Measurements from ENCODE around the gene KRT6B.

The KRT6B gene

DNA sequence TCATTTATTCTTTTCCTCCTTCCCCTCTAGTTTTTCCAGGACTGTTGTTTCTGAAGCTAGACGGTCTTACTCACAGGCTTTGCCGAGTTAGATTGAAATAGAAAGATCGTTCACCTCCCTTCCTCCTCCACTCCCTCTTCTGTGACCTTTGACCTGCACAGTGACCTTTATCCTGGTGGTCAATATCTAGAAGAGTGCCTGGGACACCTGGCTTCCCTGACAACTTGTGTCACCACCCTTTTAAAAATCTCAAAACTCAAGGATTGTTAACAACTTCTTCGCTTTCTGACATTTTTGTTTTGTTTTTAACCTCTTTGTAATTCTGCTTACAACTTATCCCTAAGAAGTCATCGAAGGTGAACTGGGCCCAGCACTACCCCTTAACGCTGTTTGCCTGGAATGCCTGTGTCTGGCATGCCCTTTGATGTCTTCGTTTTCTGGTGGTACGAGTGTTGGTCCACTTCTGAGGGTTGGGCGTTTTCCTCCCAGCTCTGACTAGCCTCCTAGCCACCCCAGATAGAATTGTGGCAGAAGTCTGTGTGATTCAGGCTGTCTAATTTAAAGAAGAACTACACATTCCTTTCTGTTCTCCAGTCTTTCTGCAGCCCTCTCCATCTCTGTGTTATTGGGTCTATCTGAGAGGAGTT, 15.0 kb downstream of the KRT6B start:
- in situ Hi-C loops (cut with MboI; ENCODE audit: low sequenced_read_pairs): no loop called here

DNA sequence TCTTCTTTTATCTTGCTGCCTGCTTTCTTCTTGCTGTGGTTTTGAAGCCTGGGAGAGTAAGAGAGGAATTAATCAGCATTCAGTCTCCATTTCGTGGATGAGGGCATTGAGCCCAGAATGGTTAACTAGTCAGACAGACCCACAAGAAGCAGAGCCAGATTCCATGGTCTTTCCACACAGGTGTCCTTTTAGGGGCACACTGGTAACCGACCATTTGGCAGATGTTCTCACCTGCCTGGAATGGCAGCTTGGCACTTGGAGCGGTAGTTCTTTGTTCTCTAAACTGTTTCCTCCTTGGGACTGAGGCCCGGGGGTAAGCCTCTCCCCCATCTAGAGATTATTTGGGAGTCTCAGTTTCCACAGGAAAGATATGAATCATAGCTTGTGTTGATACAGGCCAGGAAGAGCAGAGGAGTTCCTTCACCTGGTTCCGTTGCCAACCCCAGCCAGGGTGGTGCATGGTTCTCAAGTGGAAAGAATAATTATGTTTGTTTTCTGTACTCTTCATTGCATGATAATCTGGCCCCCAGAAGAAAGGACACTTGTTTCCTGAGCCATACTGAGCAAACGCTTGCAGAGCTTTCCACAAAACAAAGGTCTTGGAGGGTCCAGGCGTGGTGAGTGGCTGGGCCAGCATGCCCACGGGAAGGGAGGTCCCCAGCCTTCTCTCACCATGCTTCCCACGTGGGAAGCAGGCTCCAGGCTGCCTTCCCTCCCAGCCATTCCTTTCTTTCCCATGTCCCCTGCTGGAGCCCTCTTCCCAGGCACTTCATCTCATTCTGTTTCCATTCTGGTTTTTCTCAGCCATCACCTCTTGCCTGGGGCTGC, 15.7 kb downstream of the KRT6B start:
- in situ Hi-C loops (cut with MboI; ENCODE audit: low sequenced_read_pairs): no loop called here

DNA sequence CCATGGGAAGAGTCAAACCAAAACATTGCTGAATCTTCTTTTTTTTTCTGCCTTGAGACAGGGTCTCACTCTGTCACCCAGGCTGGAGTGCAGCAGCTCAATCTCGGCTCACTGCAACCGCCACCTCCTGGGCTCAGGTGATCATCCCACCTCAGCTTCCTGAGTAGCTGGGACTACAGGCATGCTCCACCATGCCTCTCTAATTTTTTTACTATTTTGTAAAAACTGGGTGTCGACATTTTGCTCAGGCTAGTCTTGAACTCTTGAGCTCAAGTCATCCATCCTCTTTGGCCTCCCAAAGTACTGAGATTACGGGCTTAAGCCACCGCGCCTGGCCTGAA, 16.3 kb downstream of the KRT6B start:
- in situ Hi-C loops (cut with MboI; ENCODE audit: low sequenced_read_pairs): no loop called here

DNA sequence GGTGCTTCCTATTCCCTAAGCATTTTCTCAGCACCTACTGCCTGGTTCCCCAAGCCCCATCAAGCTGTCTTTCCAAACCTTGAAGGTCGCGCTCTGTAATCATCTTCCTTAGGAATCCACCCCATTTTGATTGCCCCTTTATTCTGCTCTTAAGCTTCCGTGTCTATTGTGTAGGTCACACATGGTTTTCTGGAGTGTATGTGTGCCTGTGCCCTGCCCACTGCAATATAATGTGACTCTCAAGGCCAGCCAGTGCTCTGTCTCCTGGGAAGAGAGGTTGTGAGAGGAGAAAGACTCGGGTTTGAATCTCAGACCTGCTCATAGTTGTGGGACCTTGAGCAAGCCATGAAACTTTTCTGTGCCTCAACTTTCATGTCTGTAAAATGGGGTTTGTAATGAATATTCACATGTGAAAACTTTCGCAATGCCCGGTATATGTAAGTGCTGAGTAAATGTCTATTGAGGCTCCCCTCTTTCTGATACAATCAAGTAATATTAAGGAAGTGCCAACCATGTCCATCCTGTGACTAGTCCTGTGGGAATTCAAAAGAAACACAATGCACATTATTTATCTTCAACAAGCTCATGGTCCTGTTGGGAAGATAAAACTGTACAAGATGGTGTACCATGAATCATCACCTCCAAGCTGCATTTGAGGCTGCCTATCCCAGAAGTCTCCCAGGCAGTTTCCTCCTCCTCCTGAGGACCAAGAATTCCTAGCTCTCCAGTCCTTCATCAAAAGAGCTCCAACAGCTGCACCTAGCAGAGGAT, 17.0 kb downstream of the KRT6B start:
- in situ Hi-C loops (cut with MboI; ENCODE audit: low sequenced_read_pairs): no loop called here

DNA sequence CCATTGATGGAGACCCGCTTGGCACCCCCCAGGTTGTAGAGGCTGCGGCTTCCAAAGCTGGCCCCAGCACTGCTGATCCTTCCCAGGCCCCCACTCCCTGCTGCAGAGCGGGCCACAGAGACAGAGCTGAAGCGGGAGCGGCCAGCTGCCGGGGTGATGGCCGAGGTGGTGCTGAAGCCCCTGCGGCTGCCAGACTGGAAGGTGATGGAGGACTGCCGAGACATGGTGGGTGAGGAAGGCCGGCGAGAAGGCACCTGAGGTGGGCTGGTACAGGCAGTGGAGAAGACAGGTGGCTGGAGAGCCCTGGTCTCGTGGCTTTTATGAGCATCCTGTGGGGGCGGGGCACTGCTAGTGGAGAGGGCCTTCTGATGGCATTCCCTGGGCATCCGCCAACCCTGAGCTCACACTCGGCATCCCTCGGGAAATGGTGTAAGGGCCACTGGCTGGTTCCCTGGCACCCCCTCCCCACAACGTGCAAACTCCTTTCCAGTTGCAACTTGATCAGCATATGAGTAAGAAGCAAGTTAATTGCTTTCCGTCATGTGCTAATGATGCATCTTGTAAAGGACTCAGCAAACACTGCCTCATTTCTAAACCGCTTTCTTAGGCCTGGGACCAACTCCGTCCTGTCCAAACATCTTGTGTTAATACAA, 17.7 kb downstream of the KRT6B start, which contains the start of gene KRT75:
Gene KRT75, minus strand, starts transcription at position 291 of the 653 bp plus-strand sequence. Its CDS starts 67 bp downstream, at position 224.
- in situ Hi-C loops (cut with MboI; ENCODE audit: low sequenced_read_pairs): no loop called here

DNA sequence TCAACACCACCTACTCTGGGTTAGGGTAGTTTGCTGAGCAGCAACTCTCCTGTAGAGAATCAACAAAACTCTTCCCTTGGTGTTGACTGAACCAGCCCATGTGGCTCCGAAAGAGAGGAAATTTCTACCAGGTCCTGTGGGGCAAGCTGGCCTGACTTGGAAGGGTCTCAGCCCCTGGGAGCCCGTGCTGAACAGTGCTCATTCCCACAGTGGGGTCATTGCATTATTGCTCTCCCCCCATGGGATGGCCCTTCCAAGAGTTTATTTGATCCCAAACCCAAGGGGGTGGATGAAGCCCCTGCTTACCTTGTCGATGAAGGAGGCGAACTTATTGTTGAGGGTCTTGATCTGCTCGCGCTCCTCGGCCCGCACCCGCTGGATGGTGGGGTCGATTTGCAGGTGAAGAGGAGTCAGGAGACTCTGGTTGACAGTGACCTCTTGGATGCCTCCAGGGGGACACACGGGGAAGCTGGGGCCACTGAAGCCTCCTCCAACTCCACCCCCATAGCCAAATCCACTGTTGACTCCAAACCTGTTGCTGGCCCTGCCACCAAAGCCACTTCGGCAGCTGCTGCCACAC, 18.4 kb downstream of the KRT6B start:
- in situ Hi-C loops (cut with MboI; ENCODE audit: low sequenced_read_pairs): no loop called here

DNA sequence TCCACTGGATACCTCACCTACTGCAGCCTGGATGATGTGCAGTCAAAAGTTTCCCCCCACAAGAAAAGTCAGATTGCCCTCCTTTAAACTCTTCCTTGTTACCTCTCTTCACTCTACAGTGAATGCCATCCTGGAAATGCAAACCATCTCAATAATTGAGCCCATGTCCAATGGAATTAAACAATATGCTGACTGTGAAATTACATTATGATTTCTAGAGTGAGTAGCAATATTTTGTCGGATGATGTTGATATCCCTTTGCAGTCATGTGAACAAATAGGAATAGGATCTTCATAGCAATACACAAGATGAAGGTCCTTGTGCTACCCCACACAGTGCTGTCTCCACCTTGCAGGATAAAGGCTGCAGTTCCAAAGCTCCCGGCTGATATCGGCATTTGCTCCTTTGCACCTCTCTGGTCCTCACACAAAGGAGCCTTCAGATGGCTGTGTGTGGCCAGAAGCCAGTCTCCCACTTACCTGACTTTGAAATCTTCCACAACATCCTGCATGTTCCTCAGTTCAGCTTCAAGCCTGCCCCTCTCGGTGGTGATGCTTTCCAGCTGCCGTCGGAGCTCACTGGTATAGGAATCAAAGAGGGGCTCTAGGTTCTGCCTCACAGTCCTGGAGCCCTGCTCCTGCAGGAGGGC, 19.3 kb downstream of the KRT6B start:
- in situ Hi-C loops (cut with MboI; ENCODE audit: low sequenced_read_pairs): no loop called here

DNA sequence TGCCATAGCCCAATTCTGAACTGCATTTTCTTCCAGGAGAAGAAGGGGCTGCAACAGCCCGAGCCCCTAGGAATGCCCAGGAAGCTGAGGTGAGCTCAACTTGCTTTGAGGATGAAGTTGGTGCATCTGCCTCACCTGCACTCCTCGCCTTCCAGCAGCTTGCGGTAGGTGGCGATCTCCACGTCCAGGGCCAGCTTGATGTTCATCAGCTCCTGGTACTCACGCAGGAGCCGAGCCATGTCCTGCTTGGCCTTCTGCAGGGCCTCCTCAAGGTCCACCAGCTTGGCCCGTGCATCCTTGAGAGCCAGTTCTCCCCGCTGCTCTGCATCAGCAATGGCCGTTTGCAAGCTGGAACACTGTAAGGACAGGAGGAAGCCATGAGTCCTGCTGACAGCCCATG, 23.8 kb downstream of the KRT6B start:
- in situ Hi-C loops (cut with MboI; ENCODE audit: low sequenced_read_pairs): no loop called here

DNA sequence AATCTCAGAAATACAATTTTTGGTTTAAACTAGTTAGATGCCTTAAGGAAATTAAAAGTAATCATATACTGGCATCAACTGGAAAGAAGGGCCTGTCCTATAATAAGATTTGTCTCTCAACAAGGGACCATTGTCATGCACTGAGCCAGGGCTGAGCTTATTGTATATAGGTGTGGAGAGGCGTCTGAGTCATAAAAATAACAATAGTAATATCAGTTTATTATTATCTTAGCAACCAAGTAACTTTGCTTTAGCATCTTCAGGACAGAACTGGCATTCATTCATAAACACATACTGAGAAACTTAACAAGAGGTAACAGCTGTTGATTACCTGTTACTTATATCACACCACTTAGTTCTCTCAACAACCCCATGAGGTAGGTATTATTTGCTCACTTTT, 24.9 kb downstream of the KRT6B start:
- in situ Hi-C loops (cut with MboI; ENCODE audit: low sequenced_read_pairs): no loop called here

DNA sequence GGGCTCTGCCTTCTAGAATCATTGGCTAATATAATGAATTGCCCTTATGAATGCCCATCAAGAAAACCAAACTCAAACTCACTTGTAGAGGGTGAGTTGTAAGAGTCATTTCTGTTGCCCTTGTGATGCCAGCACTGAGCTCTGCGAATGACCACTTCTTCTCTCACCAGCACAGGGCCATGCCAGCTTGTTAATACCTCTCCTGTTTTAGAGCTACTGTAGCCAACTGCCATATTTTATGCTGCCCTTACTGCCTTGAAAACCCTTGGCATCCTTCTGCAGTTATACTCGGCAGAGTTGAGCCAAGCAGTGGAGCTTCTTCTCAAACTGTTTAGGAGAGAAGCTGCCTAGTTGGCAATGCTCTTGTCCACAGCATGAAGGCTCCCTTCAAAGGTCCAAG, 25.9 kb downstream of the KRT6B start:
- in situ Hi-C loops (cut with MboI; ENCODE audit: low sequenced_read_pairs): no loop called here

DNA sequence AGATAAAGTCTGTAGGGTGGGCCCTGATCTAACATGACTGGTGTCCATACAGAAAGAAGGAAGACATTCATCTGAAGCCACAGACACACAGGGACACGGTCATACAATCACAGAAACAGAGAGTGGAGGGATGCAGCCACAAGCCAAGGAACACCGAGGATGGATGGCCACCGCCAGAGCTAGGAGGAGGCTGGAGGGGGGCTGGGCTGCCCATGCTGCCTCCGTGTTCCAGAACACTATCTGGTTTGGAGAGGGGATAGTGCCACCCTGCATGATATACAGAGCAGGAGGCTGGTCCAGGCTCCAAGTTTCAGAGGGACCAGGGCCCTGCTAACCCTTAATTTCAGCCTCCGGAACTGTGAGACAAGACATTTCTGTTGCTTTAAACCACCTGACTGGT, 26.5 kb downstream of the KRT6B start:
- in situ Hi-C loops (cut with MboI; ENCODE audit: low sequenced_read_pairs): no loop called here

DNA sequence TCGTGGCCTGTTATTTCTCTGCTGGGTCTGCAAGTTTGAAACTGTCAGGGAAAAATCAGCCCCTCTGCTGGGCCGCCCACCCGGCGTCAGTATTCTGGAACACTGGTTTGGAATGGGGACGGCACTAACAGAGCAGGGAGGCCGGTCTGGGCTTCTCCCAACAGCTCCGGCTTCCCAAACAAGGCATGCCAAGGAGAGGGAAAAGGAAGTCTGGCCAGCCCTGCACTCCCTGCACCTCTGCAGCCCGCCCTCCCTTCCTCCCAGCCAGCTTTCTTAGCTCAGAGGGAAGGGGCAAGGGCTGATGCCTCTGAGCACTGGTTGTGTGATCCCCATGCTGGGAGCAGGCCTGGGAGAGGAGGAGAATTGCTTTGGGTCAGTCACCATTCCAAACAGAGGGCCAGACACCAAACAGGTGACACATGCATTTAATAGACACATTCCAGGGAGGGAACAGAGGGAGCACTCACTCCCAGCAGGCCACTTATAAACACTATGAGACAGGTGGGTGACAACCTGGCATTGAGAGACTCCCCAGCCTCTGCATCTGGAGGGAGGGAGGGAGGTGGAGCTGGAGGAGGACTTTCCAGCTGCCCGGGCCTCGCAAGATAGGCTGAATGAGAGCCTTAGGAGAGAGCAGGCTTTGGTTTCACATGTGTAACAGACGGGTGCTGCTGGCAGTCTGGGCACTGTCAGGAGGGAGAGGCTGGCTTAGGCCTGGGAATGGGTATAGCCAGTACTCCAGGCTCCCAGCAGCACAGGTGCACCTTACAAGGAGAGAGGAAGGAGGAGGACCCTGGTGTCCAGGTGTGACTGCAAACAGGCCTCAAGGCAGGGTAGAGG, 28.1 kb downstream of the KRT6B start:
- in situ Hi-C loops (cut with MboI; ENCODE audit: low sequenced_read_pairs): no loop called here

DNA sequence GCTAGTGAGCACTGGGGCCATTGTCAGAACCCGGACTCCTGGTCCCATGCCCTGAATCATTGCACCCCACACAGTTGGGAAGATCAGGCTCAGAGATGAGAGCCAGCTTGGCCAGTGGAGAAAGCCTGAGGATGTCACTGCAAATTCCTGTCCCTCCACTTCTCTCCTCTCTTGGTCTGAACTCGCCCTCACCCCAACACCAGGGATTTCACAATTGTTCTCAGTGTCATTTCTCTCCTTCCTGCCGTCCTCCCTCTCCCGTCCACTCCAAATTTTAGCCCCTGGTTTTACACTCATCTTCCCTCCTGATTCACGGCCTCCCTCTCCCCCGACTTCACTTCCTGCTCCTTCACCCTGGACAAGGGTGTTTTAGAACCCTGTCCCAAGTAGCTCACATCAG, 28.9 kb downstream of the KRT6B start:
- in situ Hi-C loops (cut with MboI; ENCODE audit: low sequenced_read_pairs): no loop called here

DNA sequence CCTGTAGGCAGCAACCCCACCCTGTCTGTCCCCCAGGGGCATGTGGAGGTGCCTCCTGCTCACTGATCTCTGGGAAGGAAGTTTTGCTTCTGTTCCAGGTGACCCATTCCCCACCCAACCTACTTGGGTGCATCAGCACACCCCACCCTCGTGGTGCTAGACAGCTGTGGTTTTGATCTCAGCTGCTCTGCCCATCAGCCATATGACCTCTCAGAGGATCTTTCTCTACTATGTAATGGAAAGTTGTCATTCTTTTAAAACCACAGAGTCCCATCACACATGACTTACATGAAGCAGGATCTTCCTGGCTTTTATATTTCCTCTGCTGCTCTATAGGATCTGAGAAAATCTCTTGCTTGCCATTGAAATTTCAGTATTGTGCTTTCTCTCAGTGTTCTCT, 32.3 kb downstream of the KRT6B start:
- in situ Hi-C loops (cut with MboI; ENCODE audit: low sequenced_read_pairs): no loop called here

DNA sequence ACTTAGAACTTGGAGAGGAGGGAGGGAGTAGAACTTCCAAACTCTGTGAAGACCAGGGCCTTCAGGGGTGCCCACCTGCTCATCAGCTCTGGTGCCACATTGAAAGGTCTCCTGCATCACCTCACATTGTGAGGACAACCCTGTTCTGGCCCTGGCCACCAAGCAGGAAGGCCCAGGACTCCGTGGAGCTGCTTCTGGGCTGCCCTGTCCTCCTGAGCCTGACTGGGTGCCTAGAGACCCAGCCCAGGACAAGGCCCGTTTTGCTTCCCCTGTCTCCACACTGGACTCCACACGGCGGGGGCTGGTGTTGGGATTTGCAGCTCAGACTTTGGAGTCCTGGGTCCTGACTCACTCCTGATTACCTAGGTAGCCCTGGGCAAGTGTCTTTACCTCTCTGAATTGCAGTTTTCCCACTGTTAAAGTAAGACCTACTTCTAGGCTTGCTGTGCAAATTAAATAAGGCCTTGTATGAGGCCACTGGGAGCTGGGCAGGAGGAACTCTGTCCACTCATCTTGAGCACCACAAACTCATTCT, 33.3 kb downstream of the KRT6B start:
- in situ Hi-C loops (cut with MboI; ENCODE audit: low sequenced_read_pairs): no loop called here

DNA sequence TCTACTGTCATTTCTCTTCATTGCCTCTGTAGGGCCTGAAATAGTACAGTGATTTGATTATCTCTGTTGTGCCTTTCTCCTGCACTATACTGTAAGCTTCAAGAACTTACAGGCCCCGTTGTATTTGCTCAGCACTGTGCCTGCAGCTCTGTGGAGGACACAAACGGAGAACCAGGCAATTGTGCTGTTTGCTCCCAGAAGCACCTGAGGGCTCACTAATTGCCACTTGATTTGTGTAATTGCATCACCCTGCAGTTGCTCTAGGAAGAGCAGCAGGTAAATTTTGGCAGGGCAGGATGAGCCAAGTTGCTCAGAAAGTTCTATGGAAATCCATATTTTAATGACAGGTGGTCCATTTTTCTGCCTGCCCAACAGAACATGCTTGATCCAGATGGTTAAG, 34.2 kb downstream of the KRT6B start:
- in situ Hi-C loops (cut with MboI; ENCODE audit: low sequenced_read_pairs): no loop called here

DNA sequence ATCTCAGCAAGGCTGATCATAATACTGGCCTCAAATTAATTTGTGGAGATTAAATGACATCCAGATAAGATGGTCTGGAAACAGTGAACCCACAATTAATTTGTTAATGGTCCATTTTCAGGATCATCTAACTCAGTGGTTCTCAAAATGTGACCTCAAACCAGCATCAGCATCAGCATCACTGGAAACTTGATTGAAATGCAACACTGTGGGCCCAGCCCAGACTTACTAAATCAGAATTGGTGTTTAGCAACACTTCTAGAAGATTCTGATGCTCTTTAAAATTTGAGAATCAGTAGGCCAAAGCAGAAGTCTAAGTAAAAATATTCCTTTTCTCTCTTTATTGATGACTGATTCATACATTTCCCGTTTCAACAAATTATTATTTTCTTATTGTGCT, 35.2 kb downstream of the KRT6B start:
- in situ Hi-C loops (cut with MboI; ENCODE audit: low sequenced_read_pairs): no loop called here

DNA sequence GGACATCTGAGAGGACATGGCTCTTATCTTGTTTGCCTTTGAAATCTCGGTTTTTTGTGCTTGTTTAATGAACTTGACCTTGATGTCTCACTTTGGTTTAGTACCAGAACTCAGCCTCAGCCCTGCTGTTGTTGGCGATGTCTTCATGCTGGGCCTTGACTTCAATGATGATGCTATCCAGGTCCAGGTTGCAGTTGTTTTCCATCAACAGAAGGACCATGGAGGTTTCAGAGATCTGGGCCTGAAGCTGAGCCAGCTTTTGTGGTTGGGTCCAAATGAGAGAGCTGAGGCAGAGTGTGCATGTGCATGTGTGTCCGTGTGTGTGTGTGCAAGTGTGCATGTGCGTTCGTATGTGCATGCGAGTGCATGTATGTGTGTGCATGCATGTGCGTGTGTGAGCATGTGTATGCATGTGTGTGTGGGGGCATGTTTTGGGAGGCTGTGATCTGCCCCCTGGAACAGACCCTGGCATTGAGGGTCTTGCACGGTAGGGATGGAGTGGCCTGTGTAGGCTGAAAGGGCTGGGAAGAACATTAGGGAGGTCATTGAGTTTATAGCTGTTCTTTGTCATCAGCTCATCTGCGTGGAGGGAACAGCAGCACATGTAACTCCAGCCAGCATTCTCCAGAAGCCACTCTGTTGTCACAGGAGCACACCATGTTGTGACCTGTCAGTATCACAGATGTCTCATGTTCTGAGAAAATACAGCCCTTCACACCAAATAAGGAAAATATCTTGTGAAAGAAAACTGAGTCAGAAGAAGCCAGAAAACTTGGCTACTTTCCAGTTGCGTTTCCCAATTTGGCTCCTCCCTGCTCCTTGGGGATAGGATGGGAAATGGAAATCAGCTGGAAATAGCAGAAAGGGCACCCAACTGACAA, 35.8 kb downstream of the KRT6B start:
- in situ Hi-C loops (cut with MboI; ENCODE audit: low sequenced_read_pairs): no loop called here

All from HL-60/S4 (cell line).